GM18498 (cell line): ENCODE data around the gene C20orf204.

ENCODE experiments used
- ATAC-seq: cut with Tn5 transposase; IDR thresholded peaks from one replicate; pipeline ENCODE4 v1.9.1; 2021; ENCODE audit warnings: mild to moderate bottlenecking, moderate library complexity; ENCODE audit not compliant: unreplicated experiment

C20orf204 gene

DNA sequence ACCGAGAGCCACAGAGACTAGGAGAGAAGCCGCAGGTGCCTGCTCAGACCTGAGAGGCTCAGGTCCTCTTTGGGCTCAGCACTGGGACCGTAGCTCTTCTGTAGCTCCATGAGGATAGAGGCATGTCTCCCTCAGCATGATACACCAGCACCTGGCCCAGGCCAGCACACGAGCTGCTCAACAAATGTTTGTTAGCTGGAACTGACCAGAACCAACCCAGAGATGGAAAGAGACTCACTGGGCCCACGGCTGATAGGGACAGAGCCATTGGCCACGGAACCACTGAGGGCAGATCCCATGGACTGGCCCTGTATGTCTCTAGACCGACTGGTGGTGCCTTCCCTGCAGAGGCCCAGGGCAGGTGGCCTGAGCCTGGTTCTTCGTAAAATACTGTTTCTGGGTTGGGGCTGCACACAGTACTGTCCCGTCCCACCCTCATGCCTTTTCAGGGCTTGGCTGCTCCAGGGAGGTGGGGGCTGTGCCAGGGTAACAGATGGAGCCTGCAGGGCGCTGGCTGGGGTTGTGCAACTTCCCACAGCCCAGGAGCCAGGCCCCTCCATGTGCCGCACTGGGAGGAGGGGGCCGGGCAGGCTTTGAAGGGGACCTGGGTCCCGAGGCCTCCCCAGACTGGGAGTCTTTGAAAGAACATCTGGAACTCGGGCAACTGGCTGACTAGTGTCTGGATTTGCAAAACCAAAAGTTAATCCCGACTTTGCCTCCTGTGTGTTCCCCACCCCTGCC is 5.2 kb downstream of the C20orf204 start:
- ATAC-seq: no peak

- no peak for ATAC-seq
Observed at GRCh38 chr20:64041781-64042053, 5.7 kb downstream of the C20orf204 start.

DNA sequence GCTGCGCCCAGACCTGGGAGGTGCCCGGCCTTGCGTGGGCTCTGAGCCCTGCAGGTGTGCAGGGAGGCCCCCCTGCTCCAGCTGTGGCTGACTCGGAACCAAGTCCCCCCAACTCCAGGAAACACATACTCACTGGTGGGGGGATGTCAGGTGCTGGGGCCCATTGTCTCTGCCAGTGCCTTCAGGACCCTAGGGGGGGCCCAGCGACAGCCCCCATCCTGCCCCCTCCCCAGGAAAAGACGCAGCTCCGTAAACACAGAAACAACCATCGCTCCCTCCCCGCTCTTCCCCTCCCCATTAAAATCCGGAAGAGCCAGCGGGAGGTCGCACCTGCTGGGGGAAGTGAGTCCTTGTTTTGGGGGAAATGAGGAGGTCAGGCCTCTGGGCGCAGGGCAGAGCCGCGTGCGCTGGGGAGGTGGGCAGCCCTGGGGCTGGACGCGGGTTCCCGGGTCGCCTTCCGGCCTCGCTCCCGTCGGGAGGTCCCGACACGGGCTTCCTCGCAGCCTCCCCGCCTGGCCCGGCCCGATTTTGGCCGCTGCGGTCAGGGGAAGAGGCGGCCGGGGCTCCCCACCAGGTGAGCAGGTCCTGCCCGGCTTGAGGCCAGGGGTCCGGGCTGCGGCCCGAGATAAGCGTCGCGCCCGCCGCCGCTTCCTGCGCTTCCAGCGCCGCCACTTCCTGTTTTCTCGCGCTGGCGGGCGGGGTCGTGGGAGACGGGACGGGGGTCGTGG is 6.2 kb downstream of the C20orf204 start:
- no peak for ATAC-seq

DNA sequence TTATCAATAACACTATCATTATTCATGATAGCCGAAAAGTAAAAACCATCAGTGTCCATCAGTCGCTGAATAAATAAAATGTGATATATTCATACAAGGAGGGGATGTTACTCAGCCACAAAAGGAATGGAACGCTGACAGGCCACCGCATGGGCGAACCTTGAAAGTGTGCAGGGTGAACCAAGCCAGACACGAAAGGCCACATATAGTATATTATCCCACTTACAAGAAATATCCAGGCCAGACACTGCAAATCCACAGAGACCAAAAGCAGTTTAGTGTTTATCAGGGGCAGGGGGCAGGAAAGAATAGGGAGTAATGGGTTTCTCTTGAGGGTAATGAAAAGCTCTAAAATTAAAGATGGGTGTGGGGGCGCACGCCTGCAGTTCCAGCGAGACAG is 7.8 kb downstream of the C20orf204 start:
- ATAC-seq: no peak

- ATAC-seq: no peak
Observed at GRCh38 chr20:64044484-64045247, 8.7 kb downstream of the C20orf204 start.

DNA sequence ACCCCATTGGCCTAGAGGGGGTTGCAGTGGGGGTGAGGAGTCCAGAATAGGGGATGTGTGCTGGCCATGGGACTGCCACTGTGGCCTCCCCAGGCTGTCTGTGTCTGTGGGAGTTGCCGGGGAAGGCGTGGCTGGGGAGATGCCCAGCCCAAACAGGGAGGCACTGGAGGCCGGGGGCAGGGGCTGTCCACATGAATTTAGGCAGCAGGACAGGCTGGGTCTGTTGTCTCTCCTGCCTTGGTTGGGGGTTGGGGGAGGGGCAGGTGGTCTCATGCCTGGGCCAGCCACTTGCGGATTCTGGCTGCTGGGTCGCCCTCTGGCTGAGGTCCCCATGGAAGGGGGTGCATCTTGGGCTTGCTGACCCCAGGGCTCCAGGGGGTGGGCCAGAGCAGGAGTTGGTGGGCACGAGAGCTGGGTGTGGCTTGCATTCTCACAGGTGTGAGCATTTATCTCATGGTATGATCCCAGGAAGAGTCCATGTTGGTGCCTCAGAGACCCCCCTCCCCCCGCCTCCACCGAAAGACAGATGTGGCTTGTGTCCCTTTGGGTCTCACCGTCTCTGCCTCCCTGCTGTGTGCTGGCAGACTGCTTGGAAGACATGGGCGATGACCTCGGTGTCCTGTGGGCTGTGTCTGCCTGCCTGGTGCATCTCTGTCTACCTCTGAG is 9.5 kb downstream of the C20orf204 start:
- no peak for ATAC-seq

GRCh38 chr20:64047046-64047389 is 11.0 kb downstream of the C20orf204 start:
- ATAC-seq: no peak

GRCh38 chr20:64047968-64048401 is 12.0 kb downstream of the C20orf204 start:
- no peak for ATAC-seq

DNA sequence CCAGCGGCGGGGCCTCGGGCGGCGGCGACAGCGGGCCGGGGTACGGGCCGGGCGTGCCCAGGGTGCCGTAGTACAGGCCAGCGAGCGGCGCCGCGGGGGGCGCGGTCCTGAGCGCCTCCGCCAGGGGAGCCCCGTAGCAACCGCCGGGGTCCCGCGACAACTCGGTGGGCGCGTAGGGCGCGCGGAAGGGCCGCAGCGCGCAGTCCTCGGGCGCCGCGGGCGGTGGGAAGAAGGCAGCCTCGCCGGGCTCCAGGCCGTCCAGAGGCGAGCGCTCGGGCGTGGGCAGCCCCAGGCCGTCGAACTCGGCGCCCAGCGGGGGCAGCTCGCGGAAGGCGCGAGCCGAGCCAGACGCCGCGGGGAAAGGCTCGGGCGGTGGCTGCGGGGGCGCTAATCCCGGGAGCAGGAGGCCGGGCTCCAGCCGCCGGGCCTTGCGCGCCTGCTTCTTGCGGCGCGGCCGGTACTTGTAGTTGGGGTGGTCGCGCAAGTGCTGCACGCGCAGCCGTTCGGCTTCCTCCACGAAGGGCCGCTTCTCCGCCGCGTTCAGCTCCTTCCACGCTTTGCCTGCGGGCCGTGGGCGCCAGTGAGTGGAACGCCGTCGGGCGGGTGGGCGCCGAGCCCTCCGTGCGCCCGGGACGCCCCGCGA is 12.5 kb downstream of the C20orf204 start:
- ATAC-seq: no peak

DNA sequence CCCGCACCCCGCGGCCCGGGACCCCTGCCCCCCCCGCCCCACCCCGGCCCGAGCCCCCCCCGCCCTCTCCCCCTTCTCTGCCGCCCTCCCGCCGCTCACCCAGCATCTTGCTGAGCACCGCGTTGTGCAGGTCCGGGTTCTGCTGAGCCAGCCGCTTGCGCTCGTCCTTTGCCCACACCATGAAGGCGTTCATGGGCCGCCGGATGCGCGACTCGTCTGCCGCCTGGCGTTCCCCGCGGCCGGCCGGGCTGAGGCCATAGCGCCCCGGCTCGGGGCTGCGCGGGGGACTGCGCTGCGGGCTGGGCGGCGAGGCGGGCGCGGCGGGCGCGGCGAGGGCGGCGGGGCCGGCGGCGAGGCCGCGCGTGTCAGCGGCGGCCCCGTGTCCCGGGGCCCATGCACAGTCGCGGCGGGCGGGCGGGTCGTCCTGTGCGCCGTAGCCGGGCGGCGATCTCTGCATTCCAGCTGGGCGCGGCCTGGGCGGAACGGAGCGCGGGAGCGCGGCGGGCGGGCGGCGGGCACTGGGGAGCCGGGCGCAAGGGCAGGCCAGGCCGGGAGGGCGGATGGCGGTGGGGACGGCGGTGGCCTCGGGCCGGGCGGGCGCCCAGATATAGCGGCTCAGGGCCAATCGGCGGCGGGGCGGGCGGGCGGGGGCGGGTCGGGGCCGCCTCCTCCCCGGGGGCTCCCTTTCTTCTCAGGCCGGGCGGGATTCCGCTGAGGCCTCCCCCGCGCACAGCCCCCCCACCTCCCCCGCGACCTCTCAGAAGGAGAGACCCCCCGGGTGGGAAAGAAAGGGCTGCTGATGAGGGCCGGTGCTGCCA is 13.3 kb downstream of the C20orf204 start, which contains the start of gene SOX18:
TSS of gene SOX18 (minus strand) at position 580 of the 818 bp plus-strand sequence. CDS start at position 457, 123 bp downstream.
- no peak for ATAC-seq

- ATAC-seq: no peak
Observed at GRCh38 chr20:64049878-64050260, 13.9 kb downstream of the C20orf204 start.

DNA sequence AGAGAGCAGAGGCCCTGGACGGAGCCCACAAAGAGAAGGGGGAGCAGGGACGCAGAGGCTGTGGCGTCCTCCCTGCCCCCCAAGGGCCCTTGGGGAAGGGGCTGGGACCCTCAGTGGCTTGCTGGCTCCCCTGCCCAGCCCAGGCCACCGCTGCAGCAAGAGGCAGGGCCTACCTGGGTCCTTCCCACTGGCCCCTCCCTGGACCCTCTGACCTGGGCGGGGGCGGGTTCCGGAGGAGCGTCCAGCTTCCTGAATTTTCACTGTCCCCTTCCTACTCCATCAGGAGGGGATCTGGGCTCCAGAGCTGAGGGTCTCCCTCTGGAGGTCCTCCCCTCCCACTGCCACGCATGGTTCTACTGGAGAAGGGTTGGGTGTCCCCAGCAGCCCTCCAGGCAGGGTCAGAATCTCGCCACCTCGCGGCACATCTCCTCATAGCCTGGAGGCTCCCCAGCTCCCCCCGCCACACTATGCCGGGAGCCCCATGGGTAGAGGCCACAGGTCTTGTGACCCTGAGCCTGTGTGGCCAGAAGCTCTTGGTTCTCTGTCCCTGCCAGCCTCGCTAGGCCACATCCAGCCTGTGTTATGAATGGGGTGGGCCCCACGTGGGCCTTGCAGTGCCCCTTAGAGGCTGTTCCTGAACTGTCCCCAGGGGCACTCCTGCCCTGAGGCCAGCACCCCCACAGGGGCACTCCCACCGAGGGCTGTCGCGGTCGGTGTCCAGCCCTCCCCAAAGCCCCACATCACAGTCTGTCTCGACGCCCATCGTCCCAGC is 14.5 kb downstream of the C20orf204 start:
- no peak for ATAC-seq

DNA sequence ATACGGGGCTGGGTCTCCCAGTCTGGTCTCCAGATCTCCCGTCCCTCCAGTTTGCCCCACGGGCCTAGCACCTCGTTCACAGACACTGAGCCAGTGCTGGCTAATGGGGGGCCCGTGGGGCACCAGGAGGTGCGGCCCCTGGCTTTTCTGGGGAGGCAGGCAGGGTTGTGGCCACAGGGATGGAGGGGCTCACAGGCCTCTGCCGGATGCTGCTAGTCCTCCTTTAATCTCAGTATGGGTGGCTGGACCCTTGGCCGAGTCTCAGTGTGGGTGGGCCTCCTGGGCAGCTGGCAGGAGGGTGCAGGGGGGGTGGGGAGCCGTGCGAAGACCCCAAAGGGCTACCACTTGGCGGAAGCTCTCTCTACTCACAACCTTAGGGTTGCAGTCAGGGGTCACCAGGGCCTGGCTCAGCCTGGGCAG is 15.1 kb downstream of the C20orf204 start:
- no peak for ATAC-seq

DNA sequence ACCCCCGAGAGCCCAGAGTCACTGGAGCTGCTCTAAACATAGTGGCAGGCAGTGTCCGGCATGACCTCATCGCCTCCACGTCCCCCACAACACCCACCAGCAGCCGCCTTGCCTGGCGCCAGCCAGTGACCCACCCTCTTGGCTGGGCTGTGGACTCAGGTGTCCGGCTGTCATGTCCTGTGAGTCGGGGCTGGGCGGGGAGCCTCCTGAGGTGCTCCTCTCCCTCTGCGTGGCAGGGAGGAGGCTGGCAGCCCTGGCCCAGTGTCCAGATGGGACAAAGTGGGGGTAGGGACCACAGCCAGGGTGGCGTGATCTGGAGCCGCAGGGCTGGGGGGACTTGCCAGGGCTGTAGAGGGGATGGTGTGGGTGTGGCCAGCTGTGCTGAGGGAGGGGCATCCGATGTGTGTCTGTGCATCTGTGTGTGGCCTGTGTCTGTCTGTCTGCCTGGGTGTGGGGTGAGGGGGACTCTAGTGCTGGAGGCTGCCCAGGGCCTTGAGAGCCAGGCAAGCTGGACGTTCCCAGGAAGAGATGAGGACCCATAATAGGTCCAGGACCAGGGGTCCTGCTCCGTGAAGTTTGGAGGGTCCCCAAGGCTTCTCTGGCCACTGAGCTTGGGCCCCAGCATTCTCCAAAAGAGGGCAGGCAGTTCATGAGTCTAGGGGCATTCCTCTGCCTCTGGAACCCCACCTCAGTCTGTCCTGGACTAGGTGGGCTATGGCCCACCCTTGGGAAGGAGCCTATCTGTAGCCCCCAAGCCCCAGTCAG is 15.8 kb downstream of the C20orf204 start:
- no peak for ATAC-seq

DNA sequence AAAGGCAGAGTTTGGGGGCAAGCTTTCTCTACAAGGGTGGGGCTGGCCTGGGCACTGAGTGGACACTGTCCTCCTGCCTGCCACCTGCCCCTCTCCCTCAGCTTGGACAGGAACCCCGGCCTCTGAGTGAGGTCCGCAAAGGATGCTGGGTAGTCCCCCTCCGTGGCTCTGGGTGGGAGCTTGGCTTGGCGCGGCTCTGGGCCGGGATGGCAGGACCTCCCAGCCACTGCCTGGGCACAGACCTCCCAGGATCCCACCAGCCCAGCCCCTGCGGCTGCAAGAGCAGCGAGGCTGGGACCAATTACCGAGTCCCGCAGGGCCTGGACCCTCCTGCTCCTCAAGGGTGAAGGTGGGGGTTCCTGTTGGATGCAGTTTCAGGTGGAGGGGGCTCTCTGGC is 16.3 kb downstream of the C20orf204 start:
- no peak for ATAC-seq

- ATAC-seq: no peak
Observed at GRCh38 chr20:64052987-64053840, 17.2 kb downstream of the C20orf204 start.

- ATAC-seq: no peak
Observed at GRCh38 chr20:64053841-64054661, 18.1 kb downstream of the C20orf204 start.
